HFFc6 (cell line): ENCODE measurements around the gene TRIM13. TPM values are rescaled to one million over a fixed set of nuclear protein-coding genes. Genes with fewer than 3 reads are reported as not detected.

Source experiments
- DNase-seq: peaks from one replicate; pipeline ENCODE4 v3.0.0-alpha.2; 2018
- H3K27ac Mint-ChIP-seq: 2 replicates; pipeline ENCODE4 v1.8.0; 2020; ENCODE audit warnings: mild to moderate bottlenecking, mixed read lengths
- H3K27me3 Mint-ChIP-seq: 2 replicates; pipeline ENCODE4 v1.8.0; 2021; ENCODE audit warnings: mild to moderate bottlenecking, moderate library complexity, mixed read lengths; ENCODE audit not compliant: insufficient read depth
- H3K36me3 Mint-ChIP-seq: 2 replicates; pipeline ENCODE4 v1.8.0; 2021; ENCODE audit warnings: low read depth, mixed read lengths
- H3K4me1 Mint-ChIP-seq: 2 replicates; pipeline ENCODE4 v1.8.0; 2020; ENCODE audit warnings: low read depth, mixed read lengths
- H3K4me3 Mint-ChIP-seq: 2 replicates; pipeline ENCODE4 v1.8.0; 2020; ENCODE audit warnings: mild to moderate bottlenecking, moderate library complexity, mixed read lengths
- H3K9me3 Mint-ChIP-seq: 2 replicates; pipeline ENCODE4 v1.8.0; 2020; ENCODE audit warnings: mild to moderate bottlenecking, mixed read lengths
- total RNA-seq, 6 experiments: library from RNA; stranded (reverse); fragmentation: NEBNext Ultra II Directional; extraction: Animal tissue kit (Norgen Biotek cat#: 25700); gene quantifications; 2 replicates in 1 of 6; 3 replicates in 5 of 6; pipeline ENCODE4 v1.2.3, GENCODE V29; 2021
- TF ChIP-seq, protein P1 (sequence below): fragments of 200-600 bp; sonication (generic); IDR thresholded peaks from 2 replicates; pipeline ENCODE4 v1.5.0; 2021; ENCODE audit warnings: antibody characterized with exemption, mild to moderate bottlenecking

TRIM13 gene
- total RNA-seq, 6 experiments from 2014 or later: 15.2 to 20.3 (median 18.7) TPM

DNA sequence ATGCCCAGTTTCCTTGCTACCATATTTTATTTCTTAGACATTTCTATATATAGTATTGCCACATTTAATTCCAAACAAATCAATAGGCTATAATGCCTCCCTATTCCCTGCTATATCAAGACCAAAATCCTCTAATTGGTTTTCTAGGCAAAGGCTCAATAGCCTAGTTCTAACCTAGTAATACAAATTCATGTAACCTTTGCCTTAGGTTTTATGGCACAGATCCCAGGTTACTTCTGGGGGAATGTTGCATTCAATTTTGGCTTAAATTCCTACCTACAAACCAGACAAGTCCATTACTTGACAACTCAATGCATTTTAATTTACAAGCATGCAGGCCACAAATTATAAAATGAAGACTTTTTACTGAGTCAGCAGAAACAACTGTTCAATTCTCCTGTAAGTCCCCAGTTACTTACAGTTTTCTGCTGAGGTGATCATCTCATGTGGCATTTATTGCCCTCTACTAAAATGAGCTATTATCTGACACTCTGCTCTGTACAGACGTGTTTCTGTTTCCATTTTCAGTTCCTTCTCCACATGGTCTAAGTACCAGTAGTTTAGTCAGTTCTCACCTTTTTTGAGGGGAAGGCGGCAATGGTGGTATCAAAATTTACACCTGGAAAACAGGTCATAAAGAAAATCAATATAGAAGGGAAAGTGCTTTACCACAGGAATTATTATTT is 30.1 kb downstream of the TRIM13 start:
- Mint-ChIP-seq H3K27me3 (no peaks in the 10 kb centered on the region; the same call in 1 of the 2 replicates), H3K4me3 (no peak overlapping the region), H3K27ac (0 out of 2 replicates have a peak overlapping the region, but pooled peaks have one; percentile 7), H3K9me3 (no peaks in the 10 kb centered on the region), H3K36me3 (peaks cover 12% of the 10 kb centered on the region), H3K4me1 (no peaks in the 10 kb centered on the region)
- TF ChIP-seq, protein P1, sequence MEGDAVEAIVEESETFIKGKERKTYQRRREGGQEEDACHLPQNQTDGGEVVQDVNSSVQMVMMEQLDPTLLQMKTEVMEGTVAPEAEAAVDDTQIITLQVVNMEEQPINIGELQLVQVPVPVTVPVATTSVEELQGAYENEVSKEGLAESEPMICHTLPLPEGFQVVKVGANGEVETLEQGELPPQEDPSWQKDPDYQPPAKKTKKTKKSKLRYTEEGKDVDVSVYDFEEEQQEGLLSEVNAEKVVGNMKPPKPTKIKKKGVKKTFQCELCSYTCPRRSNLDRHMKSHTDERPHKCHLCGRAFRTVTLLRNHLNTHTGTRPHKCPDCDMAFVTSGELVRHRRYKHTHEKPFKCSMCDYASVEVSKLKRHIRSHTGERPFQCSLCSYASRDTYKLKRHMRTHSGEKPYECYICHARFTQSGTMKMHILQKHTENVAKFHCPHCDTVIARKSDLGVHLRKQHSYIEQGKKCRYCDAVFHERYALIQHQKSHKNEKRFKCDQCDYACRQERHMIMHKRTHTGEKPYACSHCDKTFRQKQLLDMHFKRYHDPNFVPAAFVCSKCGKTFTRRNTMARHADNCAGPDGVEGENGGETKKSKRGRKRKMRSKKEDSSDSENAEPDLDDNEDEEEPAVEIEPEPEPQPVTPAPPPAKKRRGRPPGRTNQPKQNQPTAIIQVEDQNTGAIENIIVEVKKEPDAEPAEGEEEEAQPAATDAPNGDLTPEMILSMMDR: no peak
- DNase-seq: no peak

DNA sequence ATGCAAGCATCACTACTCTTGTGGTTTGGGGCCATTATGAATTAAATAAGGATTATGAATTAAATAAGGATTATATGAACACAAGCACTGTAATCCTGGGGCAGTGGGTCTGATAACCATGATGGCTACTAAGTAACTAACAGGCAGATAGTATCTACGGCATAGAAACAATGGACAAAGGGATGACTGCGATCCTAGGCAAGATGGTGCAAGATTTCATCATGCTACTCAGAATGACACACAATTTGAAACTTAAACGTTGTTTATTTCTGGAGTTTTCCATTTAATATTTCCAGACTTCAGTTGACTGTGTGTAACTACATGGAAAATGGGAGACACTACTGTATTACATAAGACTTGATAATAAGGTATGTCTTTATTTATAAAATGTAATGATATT is 33.5 kb downstream of the TRIM13 start:
- Mint-ChIP-seq H3K4me1 (no peaks in the 10 kb centered on the region), H3K27me3 (no peaks in the 10 kb centered on the region; the same call in 1 of the 2 replicates), H3K4me3 (no peak overlapping the region), H3K36me3 (peaks cover 7% of the 10 kb centered on the region; the same call in 1 of the 2 replicates), H3K9me3 (no peaks in the 10 kb centered on the region), H3K27ac (no peak overlapping the region)
- TF ChIP-seq, protein P1: no peak
- no peak for DNase-seq

DNA sequence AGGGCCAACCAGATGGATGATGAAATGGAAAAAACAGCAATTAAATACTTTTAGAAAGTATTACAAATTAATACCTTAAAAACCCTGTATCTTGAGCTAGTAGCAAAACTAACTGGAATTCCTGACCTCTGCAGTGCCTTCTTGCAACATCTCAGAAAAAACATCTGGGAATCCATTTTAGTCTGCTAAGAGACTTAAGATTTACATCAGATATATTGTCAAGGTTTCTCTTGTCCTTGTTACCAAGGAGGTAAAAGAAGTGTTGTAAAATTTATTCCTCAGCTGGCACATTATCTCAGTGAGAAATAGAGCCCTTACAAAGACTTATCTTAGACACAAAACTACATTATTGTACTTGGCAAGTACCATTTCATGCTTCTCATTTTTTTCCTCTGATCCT is 36.9 kb downstream of the TRIM13 start:
- H3K36me3 Mint-ChIP-seq: no peaks in the 10 kb centered on the region
- H3K27ac Mint-ChIP-seq: no peak overlapping the region
- TF ChIP-seq, protein P1: no peak
- DNase-seq: peak; percentile 19
- no peaks in the 10 kb centered on the region for H3K9me3 Mint-ChIP-seq
- H3K27me3 Mint-ChIP-seq: peaks cover 1% of the 10 kb centered on the region; the same call in 1 of the 2 replicates
- H3K4me3 Mint-ChIP-seq: no peak overlapping the region
- no peaks in the 10 kb centered on the region for H3K4me1 Mint-ChIP-seq

DNA sequence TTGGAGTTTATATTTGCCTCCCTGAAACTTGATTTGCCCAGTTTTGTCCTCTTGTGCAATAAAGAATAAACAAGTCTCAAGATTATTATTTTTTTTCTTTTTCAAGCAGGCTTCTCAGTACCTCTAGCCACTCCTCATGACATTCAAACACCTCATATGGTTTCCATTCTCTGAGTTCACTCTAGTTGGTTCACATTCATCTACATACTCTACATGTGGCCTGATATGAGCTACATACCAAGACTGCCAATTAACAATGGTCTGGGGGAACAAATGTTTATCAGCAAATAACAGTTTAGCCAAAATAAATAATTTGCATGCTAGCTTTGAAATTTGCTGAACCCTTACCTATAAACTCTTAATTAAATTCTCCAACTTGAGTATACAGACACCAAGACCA is 40.9 kb downstream of the TRIM13 start:
- peaks cover 3% of the 10 kb centered on the region; the same call in 1 of the 2 replicates for H3K27me3 Mint-ChIP-seq
- H3K4me3 Mint-ChIP-seq: no peak overlapping the region
- no peak for DNase-seq
- no peak overlapping the region for H3K27ac Mint-ChIP-seq
- no peaks in the 10 kb centered on the region for H3K4me1 Mint-ChIP-seq
- TF ChIP-seq, protein P1: no peak
- H3K36me3 Mint-ChIP-seq: peaks cover 6% of the 10 kb centered on the region
- no peaks in the 10 kb centered on the region for H3K9me3 Mint-ChIP-seq

DNA sequence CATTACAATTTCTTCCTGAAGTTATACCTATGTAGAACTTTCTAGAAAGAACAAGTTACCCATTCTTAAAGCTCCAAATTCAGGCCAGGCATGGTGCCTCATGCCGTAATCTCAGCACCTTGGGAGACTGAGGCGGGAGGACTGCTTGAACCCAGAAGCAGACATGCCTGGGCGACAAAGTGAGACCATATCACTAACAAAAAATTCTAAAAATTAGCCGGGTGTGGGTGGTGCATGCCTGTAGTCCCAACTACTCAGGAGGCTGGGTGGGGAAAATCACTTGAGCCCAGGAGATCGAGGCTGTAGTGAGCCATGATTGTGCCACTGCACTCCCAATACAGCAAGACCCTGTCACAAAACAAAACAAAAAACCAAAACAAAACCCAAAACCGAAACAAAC is 41.4 kb downstream of the TRIM13 start:
- Mint-ChIP-seq H3K9me3 (no peaks in the 10 kb centered on the region), H3K4me1 (no peaks in the 10 kb centered on the region), H3K4me3 (no peak overlapping the region), H3K36me3 (peaks cover 6% of the 10 kb centered on the region), H3K27ac (no peak overlapping the region), H3K27me3 (peaks cover 3% of the 10 kb centered on the region; the same call in 1 of the 2 replicates)
- no peak for DNase-seq
- TF ChIP-seq, protein P1: no peak
